Bronchial epithelial cell (primary cell): ENCODE results near the gene MAMDC2. TPM values are rescaled to one million over a fixed set of nuclear protein-coding genes. Genes with fewer than 3 reads are reported as not detected.

Experiments used
- DNase-seq: peaks from one replicate; pipeline ENCODE4 v3.0.0-alpha.2; 2010; ENCODE audit warnings: low read depth
- FAIRE-seq: peaks from 2 replicates; lab custom pipeline; 2011; peaks lifted over from hg19 to GRCh38; lab: Jason Lieb, UNC
- H3K27me3 ChIP-seq: 2 replicates; pipeline ENCODE4 v1.5.1; 2011; ENCODE audit warnings: low read length; ENCODE audit not compliant: control insufficient read depth, insufficient read depth
- H3K36me3 ChIP-seq: 2 replicates; pipeline ENCODE4 v1.5.1; 2011; ENCODE audit warnings: low read length; ENCODE audit not compliant: control insufficient read depth, insufficient read depth
- H3K4me3 ChIP-seq: 2 replicates; pipeline ENCODE4 v1.5.1; 2011; ENCODE audit warnings: mild to moderate bottlenecking, low read depth, low read length, control low read depth
- total RNA-seq: library from RNA; depleted of rRNA; stranded (reverse); fragments of >200 nt; gene quantifications from 2 replicates; pipeline ENCODE4 v1.2.1, GENCODE V29; 2014
- TF ChIP-seq, protein P1 (sequence below): IDR thresholded peaks from 2 replicates; pipeline ENCODE4 v1.5.1; 2011; ENCODE audit warnings: mild to moderate bottlenecking, moderate library complexity, low read length, control low read depth, inconsistent platforms; ENCODE audit not compliant: insufficient read depth, severe bottlenecking

Gene MAMDC2
- total RNA-seq, 1 donor from 2014 or later, result 0.53 TPM

- no peaks in the 10 kb centered on the region for H3K36me3 ChIP-seq
- H3K4me3 ChIP-seq, result no peak overlapping the region
- DNase-seq, result no peak
- FAIRE-seq, result no peak
- H3K27me3 ChIP-seq, result peaks cover 2% of the 10 kb centered on the region
- TF ChIP-seq, protein P1, sequence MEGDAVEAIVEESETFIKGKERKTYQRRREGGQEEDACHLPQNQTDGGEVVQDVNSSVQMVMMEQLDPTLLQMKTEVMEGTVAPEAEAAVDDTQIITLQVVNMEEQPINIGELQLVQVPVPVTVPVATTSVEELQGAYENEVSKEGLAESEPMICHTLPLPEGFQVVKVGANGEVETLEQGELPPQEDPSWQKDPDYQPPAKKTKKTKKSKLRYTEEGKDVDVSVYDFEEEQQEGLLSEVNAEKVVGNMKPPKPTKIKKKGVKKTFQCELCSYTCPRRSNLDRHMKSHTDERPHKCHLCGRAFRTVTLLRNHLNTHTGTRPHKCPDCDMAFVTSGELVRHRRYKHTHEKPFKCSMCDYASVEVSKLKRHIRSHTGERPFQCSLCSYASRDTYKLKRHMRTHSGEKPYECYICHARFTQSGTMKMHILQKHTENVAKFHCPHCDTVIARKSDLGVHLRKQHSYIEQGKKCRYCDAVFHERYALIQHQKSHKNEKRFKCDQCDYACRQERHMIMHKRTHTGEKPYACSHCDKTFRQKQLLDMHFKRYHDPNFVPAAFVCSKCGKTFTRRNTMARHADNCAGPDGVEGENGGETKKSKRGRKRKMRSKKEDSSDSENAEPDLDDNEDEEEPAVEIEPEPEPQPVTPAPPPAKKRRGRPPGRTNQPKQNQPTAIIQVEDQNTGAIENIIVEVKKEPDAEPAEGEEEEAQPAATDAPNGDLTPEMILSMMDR, result no peak
Observed at GRCh38 chr9:70069704-70070103, 26.1 kb downstream of the MAMDC2 start.

GRCh38 chr9:70073193-70073592 lies 29.5 kb downstream of the MAMDC2 start:
- FAIRE-seq, result no peak
- no peak for DNase-seq
- Histone ChIP-seq H3K27me3 (peaks cover 2% of the 10 kb centered on the region), H3K36me3 (no peaks in the 10 kb centered on the region), H3K4me3 (no peak overlapping the region)
- TF ChIP-seq, protein P1, result no peak

GRCh38 chr9:70073756-70074155 lies 30.1 kb downstream of the MAMDC2 start:
- TF ChIP-seq, protein P1, result no peak
- Histone ChIP-seq H3K4me3 (no peak overlapping the region), H3K27me3 (peaks cover 2% of the 10 kb centered on the region), H3K36me3 (no peaks in the 10 kb centered on the region)
- no peak for FAIRE-seq
- DNase-seq, result no peak

- Histone ChIP-seq H3K4me3 (no peak overlapping the region), H3K27me3 (peaks cover 2% of the 10 kb centered on the region), H3K36me3 (no peaks in the 10 kb centered on the region)
- no peak for DNase-seq
- TF ChIP-seq, protein P1, result no peak
- no peak for FAIRE-seq
Observed at GRCh38 chr9:70076678-70077077, 33.0 kb downstream of the MAMDC2 start.

DNA sequence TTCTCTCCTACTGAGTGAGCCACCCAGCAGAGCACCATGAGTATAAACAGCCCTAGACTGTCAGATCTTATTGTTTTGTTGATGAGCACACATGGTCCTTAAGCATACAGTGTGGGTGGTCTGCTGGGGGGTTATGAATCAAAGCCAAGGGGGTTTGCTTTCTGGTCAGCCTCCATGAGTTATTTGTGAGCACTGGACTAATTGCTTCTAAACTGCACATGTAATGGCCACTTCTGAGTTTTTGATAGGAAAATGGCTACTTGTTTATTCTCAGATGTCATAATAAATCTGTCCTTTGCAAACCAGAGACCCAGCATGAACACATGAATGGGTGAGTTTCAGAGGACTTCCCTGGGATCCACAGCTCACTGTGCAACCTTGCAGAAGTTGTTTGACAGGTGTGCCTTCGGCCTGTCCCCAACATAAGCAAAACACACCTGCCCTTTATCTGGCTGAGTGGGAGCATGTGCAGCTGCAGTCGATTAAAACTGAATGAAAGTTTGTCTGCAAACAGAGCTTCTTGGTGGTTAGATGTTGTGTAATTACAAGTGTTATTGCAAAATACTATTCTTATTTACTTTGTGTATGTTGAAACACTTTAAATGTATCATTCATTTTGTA lies 35.9 kb downstream of the MAMDC2 start:
- Histone ChIP-seq H3K4me3 (no peak overlapping the region), H3K27me3 (no peaks in the 10 kb centered on the region), H3K36me3 (no peaks in the 10 kb centered on the region)
- TF ChIP-seq, protein P1, result no peak
- DNase-seq, result peak; percentile 81
- peak; percentile 58 for FAIRE-seq

DNA sequence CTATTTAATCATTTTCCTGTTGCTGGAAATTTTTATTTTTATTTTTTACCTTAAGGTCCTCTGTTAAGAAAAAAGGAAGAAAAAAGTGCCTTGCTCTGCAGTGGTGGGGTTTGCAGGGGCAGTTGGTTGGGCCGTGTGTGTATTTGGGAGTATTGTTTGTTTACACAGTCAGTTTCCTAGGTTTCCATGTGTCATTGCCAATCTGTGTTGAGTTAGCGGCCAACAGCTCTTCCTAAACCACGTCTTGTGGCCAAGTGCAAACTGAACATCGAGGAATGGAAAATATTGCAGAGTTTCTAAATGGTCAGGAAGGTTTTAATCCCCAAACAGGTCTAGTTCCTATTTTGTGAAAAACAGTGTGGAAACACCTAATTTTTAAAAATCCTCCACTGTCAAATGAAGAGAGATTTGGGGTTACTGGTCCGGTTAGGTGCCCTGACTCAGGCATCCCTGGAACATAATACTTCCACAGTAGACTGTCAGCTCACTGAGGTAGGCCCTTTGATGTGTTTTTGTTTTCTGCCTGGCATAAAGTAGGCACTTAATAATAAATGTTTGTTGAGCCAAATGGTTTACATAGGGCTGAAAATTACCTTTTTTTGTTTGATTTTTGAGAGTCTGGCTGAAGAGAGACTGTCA lies 37.0 kb downstream of the MAMDC2 start:
- no peak for FAIRE-seq
- Histone ChIP-seq H3K4me3 (no peak overlapping the region), H3K27me3 (no peaks in the 10 kb centered on the region), H3K36me3 (no peaks in the 10 kb centered on the region)
- DNase-seq, result peak; percentile 58
- TF ChIP-seq, protein P1, result no peak
